ENCODE data around the gene NKIRAS1.
A peak's percentile ranks its signal among the peaks of the same experiment; 100 is the strongest.

Gene NKIRAS1

DNA sequence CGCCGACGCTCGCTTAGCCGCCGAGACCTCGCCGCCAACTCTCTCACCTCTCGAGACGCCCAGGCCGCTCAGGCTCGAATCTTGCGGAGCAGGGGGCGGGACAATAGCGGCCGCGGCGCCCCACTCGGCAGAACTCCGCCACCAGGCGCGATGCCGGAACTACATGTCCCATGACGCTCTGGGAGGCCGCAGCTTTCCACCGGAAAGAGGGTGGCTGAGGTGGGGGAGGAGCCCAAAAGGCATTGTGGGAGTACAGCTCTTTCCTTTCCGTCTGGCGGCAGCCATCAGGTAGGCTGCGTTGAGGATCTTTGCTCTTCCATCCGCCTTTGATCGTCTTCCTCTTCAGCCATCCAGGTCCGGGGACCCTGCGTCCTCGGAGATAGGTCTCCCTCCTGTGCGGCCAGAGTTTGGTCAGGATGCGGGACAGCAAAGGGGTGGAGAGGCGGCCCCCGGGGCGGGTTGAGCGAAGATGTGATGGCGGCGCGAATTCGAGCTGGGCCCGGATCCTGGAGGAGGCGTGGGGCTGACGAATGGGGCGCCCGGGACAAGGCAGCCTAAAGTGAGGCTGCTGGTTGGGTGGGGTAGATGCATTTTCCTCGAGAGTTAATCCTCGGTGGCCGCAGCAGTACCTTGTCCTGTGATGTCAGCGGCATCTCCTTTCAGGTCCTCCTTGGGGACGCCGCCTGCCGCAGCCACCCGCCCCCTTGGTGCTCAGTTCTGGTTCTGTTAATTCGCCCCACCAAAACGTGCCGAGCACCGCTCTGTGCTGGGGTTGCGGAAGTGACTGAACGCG lies at the start of gene NKIRAS1, which contains the start of gene RPL15:
NKIRAS1 (minus strand) TSS at position 105 of the 793 bp plus-strand sequence. CDS start 6,086 bp downstream, outside the sequence.
RPL15 (plus strand) TSS at position 247 of the 793 bp plus-strand sequence. CDS start 728 bp downstream, outside the sequence.
- DNase-seq, result peak; percentile 87

DNA sequence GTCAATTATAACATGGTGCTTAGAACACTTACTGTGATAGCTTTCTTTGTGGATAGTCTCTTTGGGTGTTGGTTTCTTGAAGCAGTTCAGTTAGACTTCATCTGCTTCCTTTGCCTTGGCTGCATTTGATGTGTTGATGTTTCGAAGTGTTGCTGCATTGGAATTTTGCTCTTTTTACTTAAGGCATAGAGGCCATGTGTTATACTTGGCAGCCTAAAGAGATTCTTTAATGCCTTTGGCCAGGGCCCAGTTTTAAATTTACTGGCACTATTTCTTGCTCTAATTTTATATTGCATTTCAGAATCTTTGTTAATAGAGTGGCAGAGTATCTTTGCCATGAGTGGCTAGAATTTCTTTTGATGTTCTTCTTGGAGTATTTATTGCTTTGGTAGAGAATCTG lies 49.5 kb upstream of the NKIRAS1 start:
- DNase-seq, result no peak

DNA sequence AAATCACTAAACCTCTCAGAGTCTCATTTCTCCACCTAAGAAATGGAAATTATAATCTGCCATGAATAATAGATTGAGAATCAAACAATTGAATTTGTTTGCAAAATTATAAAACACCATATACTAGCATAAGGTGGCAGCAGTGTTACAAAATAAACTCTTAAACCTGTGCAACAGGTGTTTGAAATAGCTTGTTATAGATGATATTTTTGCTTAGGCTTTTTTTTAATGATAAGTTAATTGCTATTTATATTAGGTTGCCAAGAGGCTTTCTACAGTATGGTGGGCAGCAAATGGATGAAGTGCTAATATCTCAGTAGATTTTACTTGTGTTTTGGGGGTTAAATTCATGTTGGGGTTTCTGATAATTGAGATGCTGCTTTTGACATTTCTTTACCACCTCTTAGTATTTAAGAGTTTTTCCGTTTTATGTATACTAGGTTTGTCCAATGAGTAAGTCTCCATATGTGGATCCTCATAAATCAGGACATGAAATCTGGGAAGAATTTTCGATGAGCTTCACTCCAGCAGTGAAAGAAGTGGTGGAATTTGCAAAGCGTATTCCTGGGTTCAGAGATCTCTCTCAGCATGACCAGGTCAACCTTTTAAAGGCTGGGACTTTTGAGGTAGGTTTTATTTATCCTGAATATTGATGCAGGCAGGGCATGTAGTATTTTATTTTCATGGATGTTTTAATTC lies 47.9 kb upstream of the NKIRAS1 start:
- DNase-seq, result no peak

DNA sequence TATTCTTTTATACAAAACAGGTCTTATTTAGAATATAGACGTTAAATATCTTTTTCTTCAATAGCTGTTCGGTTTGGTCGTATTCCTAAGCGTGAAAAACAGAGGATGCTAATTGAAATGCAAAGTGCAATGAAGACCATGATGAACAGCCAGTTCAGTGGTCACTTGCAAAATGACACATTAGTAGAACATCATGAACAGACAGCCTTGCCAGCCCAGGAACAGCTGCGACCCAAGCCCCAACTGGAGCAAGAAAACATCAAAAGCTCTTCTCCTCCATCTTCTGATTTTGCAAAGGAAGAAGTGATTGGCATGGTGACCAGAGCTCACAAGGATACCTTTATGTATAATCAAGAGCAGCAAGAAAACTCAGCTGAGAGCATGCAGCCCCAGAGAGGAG lies 45.1 kb upstream of the NKIRAS1 start:
- no peak for DNase-seq

DNA sequence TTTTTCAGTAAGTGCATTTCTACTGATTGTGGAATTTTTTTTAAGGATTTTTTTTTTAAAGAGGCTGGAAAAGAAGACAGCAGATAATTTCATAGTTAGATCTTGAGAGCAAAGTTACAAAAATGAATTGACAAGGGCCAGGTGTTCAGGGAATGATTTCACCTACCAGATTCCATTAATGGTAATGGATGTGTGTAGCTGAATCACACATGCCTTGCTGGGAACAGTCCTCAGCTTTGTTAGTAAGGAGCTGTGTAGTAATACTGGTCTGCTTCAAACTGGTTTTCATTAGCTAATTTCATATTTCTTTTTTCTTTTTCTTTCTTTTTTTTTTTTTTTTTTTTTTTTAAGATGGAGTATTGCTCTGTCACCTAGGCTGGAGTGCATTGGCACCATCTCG lies 44.3 kb upstream of the NKIRAS1 start:
- no peak for DNase-seq

DNA sequence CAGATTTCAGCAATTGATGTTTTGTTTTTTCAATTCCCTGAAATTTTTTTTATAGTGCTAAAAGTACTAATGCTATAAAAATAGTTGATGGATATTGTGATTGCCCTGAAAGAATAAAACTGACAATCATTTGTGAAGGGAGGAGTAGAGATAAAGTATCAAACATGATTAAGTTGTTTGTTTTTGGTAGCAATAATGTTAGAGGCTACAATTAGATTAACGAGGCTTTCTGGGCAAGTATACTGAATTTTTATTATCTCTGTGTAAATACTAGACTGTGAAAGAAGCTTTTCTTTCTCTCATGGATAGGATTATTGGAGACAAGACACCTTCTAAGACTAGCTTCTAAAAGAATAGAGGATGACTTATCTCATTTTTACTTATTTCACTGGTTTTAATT lies 43.9 kb upstream of the NKIRAS1 start:
- no peak for DNase-seq

DNA sequence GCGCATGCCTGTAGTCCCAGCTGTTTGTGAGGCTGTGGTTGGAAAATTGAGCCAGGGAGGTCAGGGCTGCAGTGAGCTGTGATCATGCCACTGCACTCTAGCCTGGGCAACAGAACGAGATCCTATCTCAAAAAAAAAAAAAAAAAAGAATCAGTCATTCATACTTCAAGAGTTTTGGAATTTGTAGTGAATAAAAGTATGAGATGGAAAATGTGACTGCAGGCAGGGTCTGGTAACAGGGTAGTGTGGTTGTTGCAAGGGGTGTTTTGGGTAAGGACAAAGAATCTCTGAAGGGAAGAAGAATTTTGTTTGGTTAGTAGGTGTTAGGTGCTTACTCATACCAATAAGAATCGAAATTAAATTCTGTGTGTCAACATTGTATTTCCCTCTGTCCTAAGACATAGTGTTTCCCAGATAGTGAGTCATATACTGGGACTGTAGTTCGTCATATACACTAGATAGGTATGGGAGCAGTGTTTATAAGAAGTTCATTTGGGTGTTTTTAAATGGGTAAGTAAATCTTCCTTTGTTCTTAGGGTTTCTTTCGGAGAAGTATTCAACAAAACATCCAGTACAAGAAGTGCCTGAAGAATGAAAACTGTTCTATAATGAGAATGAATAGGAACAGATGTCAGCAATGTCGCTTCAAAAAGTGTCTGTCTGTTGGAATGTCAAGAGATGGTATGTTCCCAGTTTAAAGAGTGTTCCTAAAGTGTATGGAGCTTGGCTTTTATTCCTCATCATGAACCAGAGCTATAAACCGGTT lies 42.5 kb upstream of the NKIRAS1 start:
- DNase-seq, result no peak

DNA sequence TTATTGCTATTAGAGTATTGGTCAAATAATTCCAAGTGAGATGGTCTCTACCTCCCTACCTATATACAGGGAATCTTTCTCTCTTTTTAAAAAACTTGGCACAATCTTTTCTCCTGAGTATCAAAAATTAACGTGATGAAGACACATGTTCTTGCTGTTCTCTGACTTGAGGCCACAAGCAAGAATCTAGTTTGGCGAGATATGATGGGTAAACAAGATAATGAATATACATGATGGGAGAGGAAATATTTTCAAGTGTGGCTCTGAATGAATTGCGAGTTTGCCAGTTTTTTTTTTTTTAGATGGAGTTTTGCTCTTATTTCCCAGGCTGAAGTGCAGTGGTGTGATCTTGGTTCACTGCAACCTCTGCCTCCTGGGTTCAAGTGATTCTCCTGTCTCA lies 39.9 kb upstream of the NKIRAS1 start:
- no peak for DNase-seq

DNA sequence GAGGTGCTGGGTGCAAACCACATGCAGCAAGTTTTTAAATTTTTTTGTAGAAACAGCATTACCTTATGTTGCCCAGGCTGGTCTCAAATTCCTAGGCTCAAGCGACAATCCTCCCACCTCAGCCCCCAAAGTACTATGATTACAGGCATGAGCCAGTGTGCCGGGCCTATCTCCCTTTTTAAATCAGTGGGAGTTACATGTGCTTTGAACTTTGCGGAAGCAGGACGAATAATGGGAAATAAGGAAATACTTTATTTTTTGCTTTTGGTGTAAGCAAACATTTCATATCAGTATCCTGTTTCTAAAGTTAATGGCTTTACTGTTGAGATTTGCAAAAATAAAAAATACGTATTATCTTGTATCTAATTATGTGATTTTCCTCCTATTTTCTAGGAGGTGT lies 37.4 kb upstream of the NKIRAS1 start:
- DNase-seq, result no peak

DNA sequence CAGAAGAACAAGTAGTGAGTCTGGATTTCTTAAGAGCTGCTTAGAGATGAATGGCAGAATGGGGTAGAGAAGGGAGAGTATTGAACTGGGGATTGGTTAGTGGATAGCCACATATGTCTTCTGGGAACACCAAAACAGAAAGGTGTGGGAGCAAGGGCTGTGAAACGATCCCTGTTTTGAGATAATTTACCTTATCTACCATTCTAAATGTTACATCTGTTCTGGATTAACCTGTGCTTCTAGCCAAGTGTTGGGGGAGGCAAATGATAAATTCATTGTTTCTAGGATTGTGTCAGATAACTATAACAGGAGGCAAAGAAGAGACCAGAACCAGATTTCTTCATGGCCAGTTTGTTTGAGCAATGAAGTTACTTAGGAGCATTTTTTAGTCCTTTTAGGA lies 36.7 kb upstream of the NKIRAS1 start:
- DNase-seq, result no peak

DNA sequence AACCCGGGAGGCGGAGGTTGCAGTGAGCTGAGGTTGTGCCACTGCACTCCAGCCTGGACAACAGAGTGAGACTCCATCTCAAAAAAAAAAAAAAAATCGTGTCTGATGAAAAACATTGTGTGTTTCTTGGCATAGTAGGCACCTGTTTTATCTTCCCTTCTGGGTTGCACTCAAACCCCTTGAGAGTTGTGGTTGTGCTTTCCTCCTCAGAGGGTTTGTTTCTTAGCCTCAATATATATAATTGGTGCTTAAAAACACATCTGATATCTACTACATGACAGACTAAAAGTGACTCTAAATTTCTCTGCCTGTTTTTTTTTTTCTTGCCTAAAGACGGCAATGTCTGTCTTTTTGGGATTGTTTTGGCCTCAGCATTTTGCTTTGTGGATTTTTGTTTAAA lies 35.9 kb upstream of the NKIRAS1 start:
- DNase-seq, result peak; percentile 0

DNA sequence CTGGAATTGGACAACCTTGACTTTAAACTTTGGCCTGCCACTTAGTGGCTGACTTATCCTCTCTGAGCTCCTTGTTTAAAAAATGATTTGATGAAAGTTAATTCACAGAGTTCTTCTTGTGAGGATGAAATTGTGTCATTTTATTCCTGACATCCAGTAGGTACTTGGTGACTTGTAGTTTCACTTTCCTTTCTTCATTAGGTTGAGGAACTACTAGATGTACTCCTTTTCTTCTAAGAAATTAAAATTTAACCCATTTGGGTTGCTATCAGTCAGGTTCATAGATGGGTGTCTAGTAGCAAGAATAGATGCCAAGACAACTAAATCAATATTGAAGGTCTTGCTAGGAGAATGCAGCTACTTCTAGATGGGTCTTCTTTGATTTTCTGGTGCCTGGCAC lies 33.5 kb upstream of the NKIRAS1 start:
- no peak for DNase-seq

DNA sequence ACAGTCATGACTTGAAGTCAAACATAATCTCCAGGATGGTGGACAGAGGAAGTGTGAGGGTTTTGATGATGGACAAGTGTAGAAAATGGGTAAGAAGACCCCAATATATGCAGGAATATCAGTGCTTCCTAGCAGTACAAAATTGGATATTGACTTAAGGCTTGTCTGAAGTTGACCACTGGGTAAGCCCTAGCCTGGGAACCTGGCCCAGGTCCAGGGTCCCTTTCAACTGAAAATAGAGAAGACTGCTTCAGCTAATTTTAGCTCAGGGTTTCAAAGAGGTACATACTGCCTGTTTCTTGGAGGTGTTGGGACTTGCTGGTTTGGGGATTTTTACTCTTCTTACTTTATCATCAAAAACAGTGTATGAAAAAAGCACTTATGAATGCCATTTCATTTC lies 33.0 kb upstream of the NKIRAS1 start:
- no peak for DNase-seq

DNA sequence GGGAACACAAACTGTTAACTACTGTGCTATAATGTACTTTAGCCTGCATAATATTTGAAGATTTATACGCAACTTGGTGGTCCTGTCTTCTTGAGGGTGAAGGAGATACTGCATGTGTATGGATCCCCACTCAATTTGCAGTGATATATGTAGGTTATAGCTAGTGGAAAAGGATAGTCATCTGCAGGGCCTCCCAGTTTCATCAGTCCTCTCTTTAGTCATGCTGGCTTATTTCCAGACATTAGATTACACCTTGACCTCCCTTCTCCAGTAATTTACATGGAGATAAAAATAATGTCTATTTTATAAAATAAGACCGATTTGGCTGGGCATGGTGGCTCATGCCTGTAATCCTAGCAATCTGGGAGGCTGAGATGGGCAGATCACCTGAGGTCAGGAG lies 32.0 kb upstream of the NKIRAS1 start:
- no peak for DNase-seq

DNA sequence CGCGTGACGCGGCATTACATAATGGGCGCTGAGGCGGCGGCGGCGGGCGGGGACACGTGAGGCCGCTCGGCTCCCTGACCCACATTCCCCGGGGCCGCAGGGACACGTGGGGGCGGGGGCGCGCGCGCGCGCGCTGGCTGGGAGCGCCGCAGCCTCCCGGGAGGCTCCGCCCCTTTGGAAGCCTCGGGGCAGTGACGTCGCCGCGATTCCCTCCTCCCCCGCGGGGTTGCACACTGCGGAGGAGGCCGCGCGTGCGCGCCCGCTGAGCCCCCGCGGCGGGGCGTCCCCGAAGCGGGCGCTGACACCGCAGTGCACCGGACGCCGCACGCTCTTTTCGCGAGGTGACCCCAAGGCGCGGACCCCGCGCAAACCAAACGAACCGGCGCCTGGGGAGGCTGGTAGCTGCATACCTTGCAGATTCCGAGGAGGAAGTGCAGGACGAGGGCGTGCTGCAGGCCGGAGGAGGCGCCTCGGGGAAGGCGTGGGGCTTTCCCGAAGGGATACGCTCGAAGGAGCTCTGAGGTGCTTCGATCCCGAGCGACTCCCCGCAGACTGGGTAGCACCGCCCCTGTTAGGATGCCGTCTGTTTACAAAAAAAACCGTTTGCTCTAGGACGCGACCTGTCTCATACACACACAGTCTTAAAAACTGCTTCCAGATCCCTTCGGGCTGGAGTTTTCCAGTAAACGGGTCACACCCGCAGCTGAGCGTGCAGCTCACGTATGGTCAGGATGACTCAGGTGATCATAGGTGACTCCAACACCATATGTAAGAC lies 29.3 kb upstream of the NKIRAS1 start:
- DNase-seq, result peak; percentile 78

DNA sequence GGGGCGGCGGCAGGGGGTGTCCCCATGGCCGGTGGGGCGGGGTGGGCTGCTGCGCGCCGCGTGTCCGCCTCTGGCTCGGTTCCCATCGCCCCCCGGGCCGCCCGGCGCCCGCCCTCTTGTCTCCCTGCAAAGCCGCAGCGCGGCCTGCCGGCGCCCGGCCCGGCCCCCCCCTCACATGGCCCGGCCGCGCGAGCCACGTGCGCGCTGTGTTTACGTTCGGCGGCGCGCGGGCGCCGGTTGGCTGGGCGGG lies 28.8 kb upstream of the NKIRAS1 start:
- DNase-seq, result no peak

DNA sequence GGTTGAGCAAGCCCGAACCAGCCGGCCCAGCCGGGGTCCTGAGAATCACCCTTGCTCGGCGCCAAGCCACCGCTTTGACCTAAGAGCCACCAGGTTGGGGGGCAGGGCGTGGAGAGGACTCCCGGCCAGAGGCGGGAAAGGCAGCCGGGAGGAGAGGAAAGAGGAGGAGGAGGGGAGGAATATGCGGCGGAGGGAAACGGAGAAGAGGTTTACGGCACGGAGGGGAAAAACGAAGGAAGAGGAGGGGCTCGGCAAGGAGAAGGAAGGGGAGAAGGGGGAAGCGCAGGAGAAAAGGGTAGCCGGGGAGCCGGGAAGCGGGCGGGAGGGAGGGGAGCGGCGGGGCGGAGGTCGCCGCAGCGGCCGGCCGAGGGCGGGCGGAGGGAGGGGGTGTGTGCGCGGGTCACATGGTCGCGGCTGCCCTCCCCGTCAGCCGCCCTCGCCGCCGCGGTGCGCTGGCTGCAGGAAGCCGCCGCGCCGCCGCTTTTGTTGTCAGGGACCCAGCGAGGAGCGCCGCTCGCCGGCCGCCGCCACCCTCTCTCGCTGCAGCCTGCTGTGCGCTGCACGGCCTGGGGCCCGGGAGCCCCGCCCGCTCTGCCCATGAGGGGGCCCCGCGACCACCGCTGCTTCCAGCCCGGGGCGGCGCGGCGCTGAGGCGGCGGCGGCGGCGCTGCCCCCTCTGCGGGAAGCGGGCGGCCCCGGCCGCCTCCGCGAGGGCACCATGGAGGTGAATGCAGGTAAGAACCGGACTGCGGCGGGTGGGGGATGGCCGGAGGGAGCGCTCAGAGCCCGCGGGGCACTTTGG lies 28.3 kb upstream of the NKIRAS1 start, which contains the start of gene NR1D2:
NR1D2 (plus strand) TSS at position 426 of the 802 bp plus-strand sequence; CDS start at position 719, 293 bp downstream.
- DNase-seq, result peak; percentile 62

DNA sequence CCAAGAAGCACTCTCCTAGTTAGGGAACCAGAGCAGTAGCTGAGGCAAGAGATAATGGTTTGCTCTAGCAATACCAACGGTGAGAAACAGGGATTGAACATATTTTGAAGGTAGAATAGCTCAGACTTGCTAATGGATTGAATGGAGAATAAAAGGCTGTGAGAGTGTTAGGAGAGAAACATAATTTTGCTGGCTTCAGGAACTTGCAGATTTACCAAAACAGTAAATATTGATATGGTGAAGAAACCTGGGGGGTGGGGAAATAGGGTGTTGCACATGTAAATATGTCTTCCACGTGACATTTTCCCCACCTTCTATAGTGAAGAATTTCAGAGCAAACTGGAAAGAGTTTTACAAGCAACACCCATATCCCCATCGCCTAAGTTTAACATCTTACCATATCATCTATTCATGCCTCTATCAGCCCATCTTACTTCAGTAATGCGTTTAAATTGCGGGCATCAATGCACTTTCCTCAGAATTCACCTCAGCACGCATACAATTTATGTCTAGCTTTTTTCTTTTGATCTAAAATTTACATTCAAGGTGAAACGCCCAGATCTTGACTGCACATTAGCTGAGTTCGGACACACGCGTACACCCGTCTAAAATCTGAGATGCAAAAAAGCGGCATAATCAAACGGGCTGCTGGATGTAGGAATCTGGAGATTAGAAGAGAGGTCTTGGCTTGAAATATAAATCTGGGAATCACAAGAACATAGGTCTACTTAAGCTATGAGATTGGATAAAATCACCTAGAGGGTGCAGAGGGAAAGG lies 27.4 kb upstream of the NKIRAS1 start:
- peak; percentile 16 for DNase-seq

DNA sequence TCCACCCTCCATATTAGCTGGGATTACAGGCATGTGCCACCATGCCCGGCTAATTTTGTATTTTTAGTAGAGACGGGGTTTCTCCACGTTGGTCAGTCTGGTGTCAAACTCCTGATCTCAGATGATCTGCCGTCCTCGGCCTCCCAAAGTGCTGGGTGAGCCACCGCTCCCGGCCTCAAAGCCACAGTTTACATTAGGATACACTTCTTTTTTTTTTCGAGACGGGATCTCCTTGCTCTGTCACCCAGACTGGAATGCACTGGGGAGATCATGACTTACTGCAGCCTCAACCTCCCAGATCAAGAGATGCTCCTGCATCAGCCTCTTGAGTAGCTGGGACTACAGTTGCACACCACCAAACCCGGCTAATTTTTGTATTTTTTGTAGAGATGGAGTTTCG lies 25.8 kb upstream of the NKIRAS1 start:
- DNase-seq, result no peak

DNA sequence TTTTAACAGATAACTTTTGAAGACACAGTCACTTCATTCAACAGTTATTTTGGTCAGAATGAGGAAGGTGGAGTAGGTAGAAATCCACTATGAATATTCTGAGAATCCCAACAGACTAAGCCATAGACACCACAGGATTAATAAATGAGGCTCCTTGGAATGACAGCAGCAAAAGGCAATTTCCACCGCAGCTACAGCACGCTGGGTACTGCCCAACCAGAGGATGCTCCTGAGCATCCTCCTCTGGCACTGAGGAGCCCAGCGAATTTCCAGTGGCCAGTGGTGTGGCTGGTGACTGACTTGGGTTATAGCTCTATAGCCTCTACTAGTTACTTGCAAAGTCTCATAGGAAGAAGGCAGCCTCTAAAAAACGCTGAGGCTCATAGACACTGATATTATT lies 24.6 kb upstream of the NKIRAS1 start:
- DNase-seq, result no peak

DNA sequence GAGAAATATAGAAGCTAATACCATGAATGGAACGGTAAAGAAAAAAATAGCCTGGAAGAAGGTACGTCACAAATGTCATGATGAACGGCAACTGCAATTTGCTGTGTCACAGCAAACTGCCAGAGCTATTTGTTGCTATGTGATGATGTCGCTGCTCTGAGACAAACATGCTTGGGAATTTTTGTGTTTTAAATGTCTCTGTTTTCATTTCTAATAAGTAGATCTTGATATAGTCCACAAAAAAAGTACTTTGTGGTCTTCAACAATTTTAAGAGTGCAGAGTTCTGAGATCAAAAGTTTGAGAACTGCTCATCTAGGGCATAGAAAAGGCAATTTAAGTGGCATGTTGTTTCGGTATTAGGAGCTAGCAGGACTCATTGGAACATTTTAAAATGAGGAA lies 24.0 kb upstream of the NKIRAS1 start:
- DNase-seq, result no peak
